Coronary artery (tissue), 2 donors: ENCODE data around the gene ST8SIA5.

Experiments
- DNase-seq: peaks from one replicate; pipeline ENCODE4 v3.0.0-alpha.2; 2017; ENCODE audit warnings: low spot score
- H3K27ac ChIP-seq, 2 donors: fragments of 200-600 bp; sonication (generic); one replicate each; pipeline ENCODE4 v1.5.1; 2016 to 2019
- H3K4me3 ChIP-seq: fragments of 200-600 bp; sonication (generic); 2 replicates; pipeline ENCODE4 v1.5.1; 2016; ENCODE audit warnings: mild to moderate bottlenecking, moderate library complexity
- TF ChIP-seq, protein P1 (sequence below): fragments of 200-600 bp; sonication (generic); IDR thresholded peaks from one replicate; pipeline ENCODE4 v1.5.1; 2019; ENCODE audit warnings: antibody characterized with exemption

The ST8SIA5 gene

GRCh38 chr18:46632401-46633071, 124.3 kb downstream of the ST8SIA5 start:
- no peak overlapping the region for H3K4me3 ChIP-seq
- TF ChIP-seq, protein P1, sequence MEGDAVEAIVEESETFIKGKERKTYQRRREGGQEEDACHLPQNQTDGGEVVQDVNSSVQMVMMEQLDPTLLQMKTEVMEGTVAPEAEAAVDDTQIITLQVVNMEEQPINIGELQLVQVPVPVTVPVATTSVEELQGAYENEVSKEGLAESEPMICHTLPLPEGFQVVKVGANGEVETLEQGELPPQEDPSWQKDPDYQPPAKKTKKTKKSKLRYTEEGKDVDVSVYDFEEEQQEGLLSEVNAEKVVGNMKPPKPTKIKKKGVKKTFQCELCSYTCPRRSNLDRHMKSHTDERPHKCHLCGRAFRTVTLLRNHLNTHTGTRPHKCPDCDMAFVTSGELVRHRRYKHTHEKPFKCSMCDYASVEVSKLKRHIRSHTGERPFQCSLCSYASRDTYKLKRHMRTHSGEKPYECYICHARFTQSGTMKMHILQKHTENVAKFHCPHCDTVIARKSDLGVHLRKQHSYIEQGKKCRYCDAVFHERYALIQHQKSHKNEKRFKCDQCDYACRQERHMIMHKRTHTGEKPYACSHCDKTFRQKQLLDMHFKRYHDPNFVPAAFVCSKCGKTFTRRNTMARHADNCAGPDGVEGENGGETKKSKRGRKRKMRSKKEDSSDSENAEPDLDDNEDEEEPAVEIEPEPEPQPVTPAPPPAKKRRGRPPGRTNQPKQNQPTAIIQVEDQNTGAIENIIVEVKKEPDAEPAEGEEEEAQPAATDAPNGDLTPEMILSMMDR, result no peak
- no peak overlapping the region for H3K27ac ChIP-seq
- peak; percentile 33 for DNase-seq

DNA sequence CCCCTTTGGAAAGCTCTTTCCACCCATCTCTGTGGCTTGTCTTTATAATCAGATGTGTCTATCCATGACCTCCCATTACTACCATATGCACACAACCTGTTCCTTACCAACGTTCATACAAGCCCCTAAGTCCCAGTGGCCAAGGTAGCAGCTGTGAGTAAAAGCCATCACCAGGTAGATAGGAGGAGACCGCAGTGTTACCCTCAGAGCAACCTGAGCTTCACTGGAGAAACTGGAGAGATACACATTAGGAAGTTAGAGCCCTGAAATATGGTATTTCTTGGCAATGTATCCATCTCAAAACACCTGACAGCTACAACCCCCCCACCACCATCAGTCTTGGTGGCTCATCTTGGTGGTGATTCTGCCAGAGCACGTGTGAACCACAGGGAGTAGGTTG, 125.9 kb downstream of the ST8SIA5 start:
- TF ChIP-seq, protein P1, result no peak
- peak; percentile 47 for DNase-seq
- H3K27ac ChIP-seq, result no peak overlapping the region
- no peak overlapping the region for H3K4me3 ChIP-seq

DNA sequence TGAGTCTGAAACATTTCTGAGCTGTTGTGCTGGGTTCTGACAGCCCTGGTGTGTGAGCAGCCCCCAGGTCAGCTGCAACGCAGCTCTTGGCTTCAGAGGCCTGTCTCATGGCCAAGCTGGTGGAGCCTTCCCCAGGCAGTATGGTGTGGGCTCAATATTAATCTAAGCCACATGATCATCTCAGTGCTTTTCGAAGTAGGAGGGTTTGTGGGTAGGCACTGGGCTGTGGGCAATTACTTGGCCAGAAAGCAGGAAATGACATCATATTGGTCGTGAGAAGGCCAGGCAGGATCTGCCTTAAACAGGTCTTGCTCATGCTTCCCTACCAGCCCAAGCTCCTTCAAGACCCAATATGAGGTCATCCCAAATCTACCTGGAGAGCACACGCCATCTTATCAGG, 126.7 kb downstream of the ST8SIA5 start:
- peak; percentile 26 for DNase-seq
- TF ChIP-seq, protein P1, result no peak
- H3K27ac ChIP-seq, result no peak overlapping the region
- H3K4me3 ChIP-seq, result no peak overlapping the region

- H3K4me3 ChIP-seq, result no peak overlapping the region
- TF ChIP-seq, protein P1, result no peak
- no peak overlapping the region for H3K27ac ChIP-seq
- DNase-seq, result no peak
These were observed 127.5 kb downstream of the ST8SIA5 start for GRCh38 chr18:46629361-46629760.

DNA sequence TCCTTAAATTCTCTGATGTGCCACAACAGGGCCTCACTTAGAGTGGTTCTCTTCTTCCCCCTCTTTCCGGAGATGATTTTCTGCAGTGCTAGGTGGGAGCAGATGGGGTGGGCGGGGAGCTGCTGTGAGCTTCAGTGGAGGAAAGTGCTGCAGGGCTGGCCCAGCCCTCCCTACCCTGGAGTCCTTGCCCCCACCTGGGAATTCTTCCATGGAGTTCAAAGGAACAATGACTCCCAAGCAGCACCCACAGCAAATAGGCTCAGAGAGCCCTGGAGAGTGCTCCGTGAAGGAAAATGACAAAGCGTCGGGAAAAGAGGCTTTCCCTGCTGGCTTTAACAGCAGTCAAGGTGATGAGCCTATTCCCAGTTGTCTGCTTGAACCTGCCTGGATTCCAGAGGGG, 128.6 kb downstream of the ST8SIA5 start:
- H3K27ac ChIP-seq, result no peak overlapping the region
- TF ChIP-seq, protein P1, result no peak
- DNase-seq, result peak; percentile 21
- no peak overlapping the region for H3K4me3 ChIP-seq

GRCh38 chr18:46627136-46627535, 129.7 kb downstream of the ST8SIA5 start:
- TF ChIP-seq, protein P1, result no peak
- DNase-seq, result peak; percentile 46
- H3K27ac ChIP-seq, result no peak overlapping the region

GRCh38 chr18:46625069-46625468, 131.8 kb downstream of the ST8SIA5 start:
- TF ChIP-seq, protein P1, result no peak
- no peak overlapping the region for H3K27ac ChIP-seq
- peak; percentile 43 for DNase-seq
- H3K4me3 ChIP-seq, result no peak overlapping the region

More at GRCh38 chr18:46627136-46627535, 129.7 kb downstream of the ST8SIA5 start:
- H3K4me3 ChIP-seq, result no peak overlapping the region
